ENCODE results near the gene ZNF148. TPM values are rescaled to one million over a fixed set of nuclear protein-coding genes. Genes with fewer than 3 reads are reported as not detected.

ZNF148 gene
- total RNA-seq, 2 donors from 2014 or later, result 27.1 to 35.1 TPM

DNA sequence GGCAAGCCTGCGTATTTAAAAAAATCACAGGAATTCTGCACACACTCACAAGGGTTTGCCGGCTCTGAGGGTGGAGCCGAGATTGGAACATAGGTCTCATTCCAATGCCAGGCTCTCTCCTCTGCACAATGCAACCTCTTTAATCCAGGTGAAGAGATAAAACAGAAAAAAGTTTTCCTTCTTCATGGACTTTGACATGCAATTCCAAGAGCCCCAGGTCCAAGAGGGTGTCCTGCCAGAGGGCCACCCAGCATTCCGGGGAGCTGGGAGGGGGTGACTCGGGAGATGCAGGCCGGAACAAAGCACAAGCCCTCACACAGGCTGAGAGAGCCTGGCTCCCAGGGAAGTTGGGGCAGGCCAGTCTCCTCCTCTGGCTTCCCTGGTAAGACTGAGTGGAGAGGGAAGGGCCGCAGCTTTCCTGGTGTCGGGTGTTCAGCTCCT, 155.8 kb downstream of the ZNF148 start:
- no peaks in the 10 kb centered on the region for H3K27me3 ChIP-seq (replicated peaks; ENCODE audit: insufficient read depth)
- H3K4me3 ChIP-seq, result no peak overlapping the region
- ATAC-seq (ENCODE audit: insufficient number of reproducible peaks, low FRiP score, low read depth), result no peak
- no peaks in the 10 kb centered on the region for H3K9me3 ChIP-seq
- no peaks in the 10 kb centered on the region for H3K4me1 ChIP-seq (ENCODE audit: control insufficient read depth in 1 of 2, low read depth in 2 of 2)
- TF ChIP-seq, protein P1, sequence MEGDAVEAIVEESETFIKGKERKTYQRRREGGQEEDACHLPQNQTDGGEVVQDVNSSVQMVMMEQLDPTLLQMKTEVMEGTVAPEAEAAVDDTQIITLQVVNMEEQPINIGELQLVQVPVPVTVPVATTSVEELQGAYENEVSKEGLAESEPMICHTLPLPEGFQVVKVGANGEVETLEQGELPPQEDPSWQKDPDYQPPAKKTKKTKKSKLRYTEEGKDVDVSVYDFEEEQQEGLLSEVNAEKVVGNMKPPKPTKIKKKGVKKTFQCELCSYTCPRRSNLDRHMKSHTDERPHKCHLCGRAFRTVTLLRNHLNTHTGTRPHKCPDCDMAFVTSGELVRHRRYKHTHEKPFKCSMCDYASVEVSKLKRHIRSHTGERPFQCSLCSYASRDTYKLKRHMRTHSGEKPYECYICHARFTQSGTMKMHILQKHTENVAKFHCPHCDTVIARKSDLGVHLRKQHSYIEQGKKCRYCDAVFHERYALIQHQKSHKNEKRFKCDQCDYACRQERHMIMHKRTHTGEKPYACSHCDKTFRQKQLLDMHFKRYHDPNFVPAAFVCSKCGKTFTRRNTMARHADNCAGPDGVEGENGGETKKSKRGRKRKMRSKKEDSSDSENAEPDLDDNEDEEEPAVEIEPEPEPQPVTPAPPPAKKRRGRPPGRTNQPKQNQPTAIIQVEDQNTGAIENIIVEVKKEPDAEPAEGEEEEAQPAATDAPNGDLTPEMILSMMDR (IDR thresholded peaks at IDR 0.05), result no peak
- no peak for DNase-seq (ENCODE audit: low spot score)
- H3K36me3 ChIP-seq, result no peaks in the 10 kb centered on the region
- no peak overlapping the region for H3K27ac ChIP-seq

DNA sequence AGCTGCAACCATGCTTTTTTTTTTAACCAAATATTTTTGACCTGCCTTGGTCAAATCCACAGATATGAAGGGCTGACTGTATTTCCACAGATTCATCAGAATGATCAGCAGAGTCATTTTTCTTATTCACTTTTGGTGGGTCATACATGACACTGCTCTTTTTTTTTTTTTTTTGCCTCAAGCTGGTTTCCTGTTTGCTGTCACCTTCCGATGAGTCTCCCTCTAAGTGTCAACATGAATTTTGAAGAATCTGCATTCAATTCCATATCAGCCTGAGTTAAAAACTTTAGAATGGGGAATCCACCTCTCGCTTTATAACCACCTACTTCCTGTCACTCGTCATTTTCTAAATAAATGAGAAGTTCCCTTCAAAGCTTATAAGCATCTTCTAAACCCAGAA, 160.4 kb downstream of the ZNF148 start:
- TF ChIP-seq, protein P1 (IDR thresholded peaks at IDR 0.05), result no peak

DNA sequence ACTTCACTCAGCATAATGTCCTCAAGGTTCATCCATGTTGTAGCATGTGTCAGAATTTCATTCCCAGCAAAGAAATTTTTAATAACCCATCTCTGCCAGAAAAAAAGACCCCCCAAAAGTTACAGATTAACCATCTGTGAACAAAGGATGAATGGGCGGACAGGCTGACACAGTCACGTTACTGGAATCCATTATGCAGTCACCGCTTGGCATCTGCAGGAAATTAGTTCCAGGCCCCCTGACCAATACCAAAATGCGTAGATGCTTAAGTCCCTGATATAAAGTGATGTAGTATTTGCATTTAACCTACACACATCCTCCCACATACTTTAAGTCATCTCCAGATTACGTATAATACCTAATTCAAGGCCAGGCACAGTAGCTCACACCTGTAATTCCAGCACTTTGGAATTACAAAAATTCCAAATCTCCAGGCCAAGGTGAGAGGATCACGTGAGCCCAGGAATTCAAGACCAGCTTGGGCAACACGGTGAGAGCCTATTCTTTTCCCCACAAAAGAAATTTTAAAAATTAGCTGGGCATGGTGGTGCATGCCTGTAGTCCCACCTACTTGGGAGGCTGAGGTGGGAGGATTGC, 161.1 kb downstream of the ZNF148 start:
- peaks cover 10 to 16% of the 10 kb centered on the region in 2 donors for H3K4me1 ChIP-seq (ENCODE audit: control insufficient read depth in 1 of 2, low read depth in 2 of 2)
- H3K27ac ChIP-seq, result no peak overlapping the region
- ATAC-seq (ENCODE audit: insufficient number of reproducible peaks, low FRiP score, low read depth), result no peak
- H3K9me3 ChIP-seq, result no peaks in the 10 kb centered on the region
- H3K27me3 ChIP-seq (replicated peaks; ENCODE audit: insufficient read depth), result peaks cover 8% of the 10 kb centered on the region
- H3K36me3 ChIP-seq, result no peaks in the 10 kb centered on the region
- no peak overlapping the region for H3K4me3 ChIP-seq
- no peak for DNase-seq (ENCODE audit: low spot score)
- TF ChIP-seq, protein P1 (IDR thresholded peaks at IDR 0.05), result no peak

More for the DNA sequence above, 160.4 kb downstream of the ZNF148 start:
- no peak for ATAC-seq (ENCODE audit: insufficient number of reproducible peaks, low FRiP score, low read depth)
- H3K4me3 ChIP-seq, result no peak overlapping the region
- DNase-seq (ENCODE audit: low spot score), result no peak
- H3K9me3 ChIP-seq, result no peaks in the 10 kb centered on the region
- no peak overlapping the region for H3K27ac ChIP-seq
- H3K4me1 ChIP-seq (ENCODE audit: control insufficient read depth in 1 of 2, low read depth in 2 of 2), result peaks cover 10 to 16% of the 10 kb centered on the region in 2 donors
- H3K27me3 ChIP-seq (replicated peaks; ENCODE audit: insufficient read depth), result peaks cover 8% of the 10 kb centered on the region
- no peaks in the 10 kb centered on the region for H3K36me3 ChIP-seq

DNA sequence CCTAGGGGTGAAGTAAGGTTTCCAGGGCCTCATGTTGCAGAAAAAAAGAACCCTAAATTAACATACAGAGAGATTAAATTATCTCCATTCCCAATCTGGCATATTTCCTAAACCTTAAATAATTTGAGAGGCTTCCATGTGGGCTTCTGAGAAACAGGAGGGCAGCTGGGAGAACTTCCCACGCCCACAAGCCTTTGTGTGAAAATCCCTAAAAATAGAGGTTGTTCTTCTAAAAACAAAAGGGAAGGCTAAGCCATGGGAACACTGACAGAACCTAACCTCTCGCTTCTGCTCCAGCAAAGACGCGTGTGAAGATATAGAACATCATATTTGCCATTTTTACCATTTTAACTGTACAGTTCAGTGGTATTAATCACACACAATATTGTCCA, 161.8 kb downstream of the ZNF148 start:
- DNase-seq (ENCODE audit: low spot score) (no peak), ATAC-seq (ENCODE audit: insufficient number of reproducible peaks, low FRiP score, low read depth) (no peak)
- Histone ChIP-seq H3K4me3 (no peak overlapping the region), H3K36me3 (no peaks in the 10 kb centered on the region), H3K27ac (no peak overlapping the region), H3K9me3 (no peaks in the 10 kb centered on the region), H3K4me1 (ENCODE audit: control insufficient read depth in 1 of 2, low read depth in 2 of 2) (peaks cover 10 to 16% of the 10 kb centered on the region in 2 donors), H3K27me3 (replicated peaks; ENCODE audit: insufficient read depth) (peaks cover 8% of the 10 kb centered on the region)
- TF ChIP-seq, protein P1 (IDR thresholded peaks at IDR 0.05), result no peak

DNA sequence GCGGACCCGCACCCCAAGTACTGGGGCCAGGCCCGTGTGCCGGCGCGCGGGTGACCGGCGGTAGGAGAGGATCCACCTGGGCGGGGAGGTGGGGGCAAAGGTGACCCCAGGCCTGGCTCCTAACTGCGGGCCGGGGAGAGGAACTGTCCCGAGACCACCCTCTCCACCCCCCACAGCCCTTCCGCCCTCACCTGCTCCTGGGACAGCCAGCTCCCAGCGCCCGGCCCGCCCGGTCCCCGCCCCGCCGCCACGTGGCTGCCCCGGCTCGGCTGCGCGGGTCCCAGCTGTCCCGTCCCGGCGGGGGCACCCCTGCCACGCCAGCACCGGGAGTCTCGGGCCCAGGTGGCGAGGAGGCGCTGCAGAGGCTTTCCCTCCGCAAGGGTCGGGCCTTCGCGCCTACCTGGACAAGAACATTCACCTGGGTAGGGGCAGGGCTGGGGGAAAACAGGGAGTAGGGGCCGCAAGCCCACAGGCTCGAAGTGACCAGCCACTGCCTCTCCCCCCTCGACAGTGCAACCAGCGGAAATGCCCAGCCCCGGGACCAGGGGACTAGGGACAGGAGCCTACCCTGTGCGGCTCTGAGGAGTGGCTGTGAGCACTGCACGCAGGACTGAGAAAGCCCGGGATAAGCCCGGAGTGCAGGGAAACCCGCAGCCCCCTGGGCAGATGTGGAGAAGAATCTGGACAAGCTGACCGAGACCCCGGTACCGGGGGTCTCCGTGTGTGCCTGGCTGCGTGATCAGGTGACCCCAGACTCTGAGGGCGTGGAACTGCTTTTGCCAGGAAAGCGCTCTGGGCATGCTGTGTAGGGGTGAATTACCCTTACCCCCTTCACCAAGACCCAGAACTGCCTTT, 162.4 kb downstream of the ZNF148 start, which contains the start of gene SLC12A8:
SLC12A8 (minus strand) TSS at position 240 of the 855 bp plus-strand sequence. CDS start 1,399 bp downstream, outside the sequence.
- Histone ChIP-seq H3K27me3 (replicated peaks; ENCODE audit: insufficient read depth) (peaks cover 8% of the 10 kb centered on the region), H3K36me3 (no peaks in the 10 kb centered on the region), H3K4me3 (peak within 1 kb of the TSS; percentile 70), H3K4me1 (ENCODE audit: control insufficient read depth in 1 of 2, low read depth in 2 of 2) (peaks cover 10 to 16% of the 10 kb centered on the region in 2 donors), H3K9me3 (no peaks in the 10 kb centered on the region), H3K27ac (no peak within 1 kb of the TSS)
- DNase-seq (ENCODE audit: low spot score), result no peak
- TF ChIP-seq, protein P1 (IDR thresholded peaks at IDR 0.05), result no peak
- no peak for ATAC-seq (ENCODE audit: insufficient number of reproducible peaks, low FRiP score, low read depth)

Data from thoracic aorta (tissue), 2 donors.